Caco-2 (cell line): ENCODE results near the gene PABPC1L. TPM values are rescaled to one million over a fixed set of nuclear protein-coding genes. Genes with fewer than 3 reads are reported as not detected.

Experiments
- BruUV-seq: library from RNA; stranded (reverse); fragments of 400-500 nt; replicated peaks from 2 replicates; lab custom pipeline; 2021; lab: Mats Ljungman, UMichigan
- CTCF ChIA-PET: fragments of 300-600 bp; sonication (Branson Sonifier 250); formaldehyde crosslinking; loops from one replicate; lab custom pipeline; 2022; ENCODE audit warnings: antibody characterized with exemption; lab: Charles Lee
- POLR2A ChIA-PET: fragments of 300-600 bp; sonication (Branson Sonifier 250); formaldehyde crosslinking; loops from one replicate; lab custom pipeline; 2022; ENCODE audit warnings: antibody characterized with exemption; lab: Charles Lee
- DNase-seq, 2 experiments: peaks; one replicate each; pipeline versions ENCODE4 v3.0.0 to v3.0.0-alpha.2; 2020 to 2022
- H3K27me3 ChIP-seq: replicated peaks from 2 replicates; pipeline ENCODE4 v1.6.0; 2011; ENCODE audit warnings: low read length; ENCODE audit not compliant: control insufficient read depth, insufficient read depth
- H3K36me3 ChIP-seq: 2 replicates; pipeline ENCODE4 v1.5.1; 2011; ENCODE audit warnings: low read length; ENCODE audit not compliant: control insufficient read depth, insufficient read depth
- H3K4me1 ChIP-seq: fragments of 250-450 bp; sonication (Bioruptor Pico); 2 replicates; pipeline ENCODE4 v1.5.1; 2020; ENCODE audit warnings: mild to moderate bottlenecking
- H3K4me3 ChIP-seq: 2 replicates; pipeline ENCODE4 v1.5.1; 2011; ENCODE audit warnings: low read depth, mild to moderate bottlenecking, control low read depth, low read length
- H3K9me3 ChIP-seq: fragments of 250-450 bp; sonication (Bioruptor Pico); 2 replicates; pipeline ENCODE4 v1.5.1; 2020; ENCODE audit warnings: mild to moderate bottlenecking, moderate library complexity
- H3K27ac Mint-ChIP-seq: one replicate; pipeline ENCODE4 v1.8.0; 2022; ENCODE audit warnings: mixed read lengths; ENCODE audit not compliant: unreplicated experiment
- H3K27me3 Mint-ChIP-seq: one replicate; pipeline ENCODE4 v1.8.0; 2022; ENCODE audit warnings: mixed read lengths; ENCODE audit not compliant: insufficient read depth, unreplicated experiment
- H3K36me3 Mint-ChIP-seq: one replicate; pipeline ENCODE4 v1.8.0; 2022; ENCODE audit warnings: mild to moderate bottlenecking, mixed read lengths; ENCODE audit not compliant: insufficient read depth, unreplicated experiment
- H3K4me1 Mint-ChIP-seq: one replicate; pipeline ENCODE4 v1.8.0; 2022; ENCODE audit warnings: low read depth, mixed read lengths; ENCODE audit not compliant: unreplicated experiment
- H3K4me3 Mint-ChIP-seq: one replicate; pipeline ENCODE4 v1.8.0; 2022; ENCODE audit warnings: mild to moderate bottlenecking, moderate library complexity, mixed read lengths; ENCODE audit not compliant: unreplicated experiment
- H3K9me3 Mint-ChIP-seq: one replicate; pipeline ENCODE4 v1.8.0; 2022; ENCODE audit warnings: mixed read lengths; ENCODE audit not compliant: unreplicated experiment
- CTCF ChIP-seq, 2 experiments: fragments of 200-600 bp in 1 of 2; IDR thresholded peaks; 1 replicate in 1 of 2; 2 replicates in 1 of 2; pipeline versions ENCODE4 v1.5.1 to v1.8.0; 2011 to 2022; ENCODE audit warnings: antibody characterized with exemption in 1 of 2, control low read depth in 1 of 2, inconsistent platforms in 1 of 2, low read depth in 1 of 2, low read length in 1 of 2, mild to moderate bottlenecking in 1 of 2, moderate library complexity in 1 of 2; ENCODE audit not compliant: insufficient read depth in 1 of 2, severe bottlenecking in 1 of 2, unreplicated experiment in 1 of 2
- intact Hi-C: fragments of 100-400 bp; cut with micrococcal nuclease; formaldehyde crosslinking; loops from one replicate; pipeline ENCODE4 v1.10.0; 2022; ENCODE audit not compliant: unreplicated experiment
- total RNA-seq: library from RNA; stranded (reverse); gene quantifications from 2 replicates; pipeline ENCODE4 v1.2.3, GENCODE V29; 2022

Gene PABPC1L
- total RNA-seq, 1 experiment from 2014 or later: 255 TPM

GRCh38 chr20:44891826-44892225 lies 18.0 kb upstream of the PABPC1L start:
- Mint-ChIP-seq H3K27me3 (no peaks in the 10 kb centered on the region), H3K4me3 (no peak overlapping the region), H3K36me3 (peaks cover 60% of the 10 kb centered on the region), H3K4me1 (peaks cover 31% of the 10 kb centered on the region), H3K9me3 (no peaks in the 10 kb centered on the region), H3K27ac (no peak overlapping the region)
- H3K4me3 ChIP-seq: no peak overlapping the region
- no peaks in the 10 kb centered on the region for H3K27me3 ChIP-seq
- ChIA-PET CTCF (no interaction called here), POLR2A (no interaction called here)
- H3K4me1 ChIP-seq: peaks cover 24% of the 10 kb centered on the region
- H3K9me3 ChIP-seq: no peaks in the 10 kb centered on the region
- DNase-seq: no peak
- BruUV-seq: no TSS peak
- peaks cover 1% of the 10 kb centered on the region; the same call in 1 of the 2 replicates for H3K36me3 ChIP-seq
- no peak for TF ChIP-seq CTCF (IDR thresholded peaks at IDR 0.05; ENCODE audit: insufficient read depth in 1 of 2, low read depth in 1 of 2, low read length in 1 of 2, severe bottlenecking in 1 of 2, unreplicated experiment in 1 of 2)
- intact Hi-C loops: no loop called here

GRCh38 chr20:44894959-44895358 lies 14.9 kb upstream of the PABPC1L start:
- Mint-ChIP-seq H3K27me3 (no peaks in the 10 kb centered on the region), H3K9me3 (no peaks in the 10 kb centered on the region), H3K4me1 (peaks cover 20% of the 10 kb centered on the region), H3K36me3 (peaks cover 55% of the 10 kb centered on the region), H3K4me3 (no peak overlapping the region), H3K27ac (no peak overlapping the region)
- no peak for TF ChIP-seq CTCF (IDR thresholded peaks at IDR 0.05; ENCODE audit: insufficient read depth in 1 of 2, low read depth in 1 of 2, low read length in 1 of 2, severe bottlenecking in 1 of 2, unreplicated experiment in 1 of 2)
- Histone ChIP-seq H3K27me3 (no peaks in the 10 kb centered on the region), H3K36me3 (no peaks in the 10 kb centered on the region), H3K4me3 (no peak overlapping the region), H3K9me3 (no peaks in the 10 kb centered on the region), H3K4me1 (no peaks in the 10 kb centered on the region; the same call in 1 of the 2 replicates)
- intact Hi-C loops: no loop called here
- ChIA-PET POLR2A (interaction anchor here (1.0 kb wide), 1 partner anchor 10 kb away, joined by 5 read pairs; the partner anchor contains the start of gene YWHAB), CTCF (interaction anchor here (1.1 to 1.9 kb wide), 2 partner anchors 9 to 147 kb away, joined by 4 to 5 read pairs; partner anchors contain the start of gene YWHAB)
- no TSS peak for BruUV-seq
- no peak for DNase-seq

GRCh38 chr20:44896583-44896982 lies 13.3 kb upstream of the PABPC1L start:
- intact Hi-C loops: no loop called here
- DNase-seq: no peak
- H3K27ac Mint-ChIP-seq: no peak overlapping the region
- no TSS peak for BruUV-seq
- H3K4me1 Mint-ChIP-seq: peaks cover 24% of the 10 kb centered on the region
- H3K36me3 Mint-ChIP-seq: peaks cover 54% of the 10 kb centered on the region
- no peaks in the 10 kb centered on the region for H3K9me3 Mint-ChIP-seq
- no peaks in the 10 kb centered on the region for H3K27me3 ChIP-seq
- H3K27me3 Mint-ChIP-seq: no peaks in the 10 kb centered on the region
- no peaks in the 10 kb centered on the region; the same call in 1 of the 2 replicates for H3K4me1 ChIP-seq
- no peak overlapping the region for H3K4me3 Mint-ChIP-seq
- no peak overlapping the region for H3K4me3 ChIP-seq
- H3K9me3 ChIP-seq: no peaks in the 10 kb centered on the region
- TF ChIP-seq CTCF (IDR thresholded peaks at IDR 0.05; ENCODE audit: insufficient read depth in 1 of 2, low read depth in 1 of 2, low read length in 1 of 2, severe bottlenecking in 1 of 2, unreplicated experiment in 1 of 2): no peak
- H3K36me3 ChIP-seq: 0 out of 2 replicates have a peak, but pooled peaks cover 3% of the 10 kb centered on the region
- ChIA-PET POLR2A (interaction anchor here (1.9 kb wide), 1 partner anchor 11 kb away, joined by 7 read pairs; the partner anchor contains the start of gene YWHAB), CTCF (interaction anchor here (0.6 kb wide), 1 partner anchor 8 kb away, joined by 3 read pairs; no protein-coding TSS in a partner anchor)
